HG03571 (cell line): ENCODE data around the gene CXXC5.
"Not testable (repeated sequence)": the region's sequence is repeated elsewhere in the genome, so short reads cannot be mapped to it uniquely, and the experiment has no call there.

ENCODE experiments used
- ATAC-seq: cut with Tn5 transposase; IDR thresholded peaks from one replicate; pipeline ENCODE4 v1.9.1; 2021; ENCODE audit not compliant: unreplicated experiment

Gene CXXC5

DNA sequence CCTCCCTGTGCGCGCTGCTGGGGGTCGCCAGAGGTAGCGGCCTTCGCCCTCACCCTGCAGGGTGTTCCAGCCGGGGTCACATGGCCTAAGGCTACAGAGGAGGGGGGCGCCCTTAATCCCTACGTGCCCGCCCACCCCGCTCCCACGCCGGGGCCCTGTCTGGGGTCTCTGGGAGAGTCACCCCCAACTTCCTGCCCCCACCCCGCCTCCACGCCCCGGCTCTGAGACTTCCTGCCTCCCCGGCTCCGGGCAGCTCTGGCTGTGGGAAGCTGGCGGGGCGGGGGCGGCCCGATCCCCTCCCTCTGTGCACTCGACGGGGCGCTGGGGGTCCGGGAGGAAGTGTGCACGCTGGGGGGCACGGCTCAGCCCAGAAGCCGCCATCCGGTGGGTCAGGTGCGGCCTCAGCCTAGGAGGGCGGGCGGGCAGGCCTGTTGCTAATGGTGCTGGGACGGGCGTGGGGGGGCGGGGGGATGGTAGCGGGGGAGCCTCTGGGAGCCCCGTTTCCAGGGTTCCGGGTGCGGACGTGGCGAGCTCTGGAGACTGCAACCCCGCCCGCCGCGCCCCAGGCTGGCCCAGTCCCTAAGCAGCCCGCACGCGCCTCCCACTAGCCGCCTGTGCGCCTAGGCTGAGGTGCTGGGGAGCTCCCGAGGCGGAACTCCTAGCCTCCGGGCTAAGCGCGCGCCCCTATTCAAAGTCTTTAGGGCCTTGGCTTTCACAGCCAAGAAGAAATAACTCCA is 61.6 kb downstream of the CXXC5 start:
- ATAC-seq: no peak

- no peak for ATAC-seq
These were observed 62.3 kb downstream of the CXXC5 start for GRCh38 chr5:139710319-139711066.

DNA sequence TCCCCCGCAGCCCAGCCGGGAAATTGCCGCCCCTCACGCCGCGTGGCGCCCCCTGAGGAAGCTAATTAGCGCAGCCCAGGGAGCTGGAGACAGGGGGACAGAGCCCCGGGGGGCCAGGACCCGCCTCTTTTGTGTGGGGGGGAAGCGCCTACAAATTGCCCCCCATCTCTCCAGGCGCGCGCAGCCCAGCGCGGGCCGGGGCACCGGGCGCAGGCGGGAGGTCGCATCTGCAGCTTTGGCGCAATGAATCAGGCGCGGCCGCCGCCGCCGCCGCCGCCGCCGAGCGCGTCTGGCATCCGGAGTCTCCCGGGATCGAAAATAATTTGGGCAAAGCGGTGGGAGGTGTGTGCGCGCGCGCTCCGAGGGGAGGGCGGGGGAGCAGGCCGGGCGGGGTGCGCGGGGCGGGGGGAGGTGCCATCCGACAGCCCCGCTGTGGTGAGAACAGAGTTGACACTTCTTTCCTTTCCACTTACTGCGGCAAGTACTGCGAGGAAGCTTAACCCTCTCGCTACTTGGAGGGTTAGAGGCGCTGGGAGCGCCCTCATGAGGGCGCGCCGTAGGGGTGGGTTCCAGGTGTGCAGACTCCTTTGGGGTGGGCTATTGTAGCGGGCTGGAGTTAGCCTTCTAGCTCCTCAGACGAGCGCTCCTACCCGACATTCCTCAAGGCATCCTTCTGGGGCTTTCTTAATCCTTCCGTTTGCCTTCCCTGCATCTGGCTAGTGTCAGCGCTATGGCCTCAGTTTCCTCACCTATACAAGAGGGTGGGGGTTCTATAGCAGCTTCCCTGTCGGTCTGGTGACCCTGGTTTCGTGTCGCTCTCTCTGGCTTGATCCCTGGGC is 63.1 kb downstream of the CXXC5 start:
- ATAC-seq: no peak

DNA sequence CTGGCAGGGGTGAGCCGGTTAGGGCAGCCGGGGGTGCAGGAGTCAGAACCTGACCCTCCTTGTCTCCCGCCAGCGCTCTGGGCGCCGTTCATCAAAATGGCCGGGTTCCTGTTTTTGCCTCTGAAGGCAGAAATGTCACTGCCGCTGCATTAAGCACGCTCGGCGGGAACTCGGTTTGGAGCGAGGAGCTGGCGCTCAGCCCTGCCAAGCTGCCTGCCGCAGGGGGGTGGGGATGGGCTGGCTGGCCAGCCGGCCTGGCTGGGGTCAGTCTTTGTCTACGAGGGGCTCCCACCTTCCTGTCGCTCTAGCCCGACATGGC is 63.7 kb downstream of the CXXC5 start:
- no peak for ATAC-seq

GRCh38 chr5:139712412-139712811 is 64.3 kb downstream of the CXXC5 start:
- ATAC-seq: no peak

GRCh38 chr5:139713898-139714297 is 65.7 kb downstream of the CXXC5 start:
- ATAC-seq: not testable (repeated sequence)

- ATAC-seq: no peak
These were observed 69.1 kb downstream of the CXXC5 start for GRCh38 chr5:139717221-139717620.

- not testable (repeated sequence) for ATAC-seq
These were observed 70.3 kb downstream of the CXXC5 start for GRCh38 chr5:139718403-139718802.

DNA sequence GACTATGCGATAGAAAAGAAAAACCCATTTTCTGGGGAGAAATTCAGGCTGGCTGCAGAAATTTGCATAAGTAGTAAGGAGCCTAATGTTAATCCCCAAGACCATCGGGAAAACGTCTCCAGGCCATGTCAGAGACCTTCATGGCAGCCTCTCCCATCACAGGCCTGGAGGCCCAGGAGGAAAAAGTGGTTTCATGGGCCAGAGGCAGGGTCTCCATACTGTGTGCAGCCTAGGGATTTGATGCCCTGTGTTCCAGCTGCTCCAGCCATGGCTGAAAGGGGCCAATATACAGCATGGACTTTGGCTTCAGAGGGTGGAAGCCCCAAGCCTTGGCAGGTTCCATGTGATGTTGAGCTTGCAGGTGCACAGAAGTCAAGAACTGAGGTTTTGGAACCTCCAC is 71.8 kb downstream of the CXXC5 start:
- not testable (repeated sequence) for ATAC-seq

DNA sequence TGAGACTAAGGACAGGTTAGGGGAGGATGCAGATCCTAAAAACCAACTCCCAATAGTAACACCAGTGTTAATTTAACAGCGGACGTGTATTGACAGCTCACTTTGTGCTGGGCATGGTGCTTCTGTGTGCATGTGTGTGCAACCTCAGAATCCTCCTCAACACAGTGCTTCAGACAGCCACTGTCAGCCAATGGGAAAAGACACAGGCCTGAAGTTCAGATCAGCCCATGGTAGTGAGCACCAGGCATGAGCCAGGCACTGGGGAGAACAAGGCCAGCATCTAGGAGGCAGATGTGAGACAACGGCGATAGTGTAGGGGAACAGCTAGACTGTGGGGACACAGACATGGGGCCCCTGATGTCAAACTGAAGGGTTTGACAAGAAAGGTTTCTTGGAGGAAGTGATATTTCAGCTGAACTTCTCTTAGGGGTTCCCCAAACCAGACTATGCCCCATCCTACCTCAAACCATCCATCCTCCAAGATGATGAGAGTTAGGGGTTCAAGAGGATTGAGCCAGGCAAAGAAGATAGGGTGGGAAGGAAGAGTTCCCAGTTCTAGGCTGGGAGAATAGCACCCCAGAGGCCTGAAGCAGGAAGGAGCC is 75.9 kb downstream of the CXXC5 start:
- no peak for ATAC-seq

DNA sequence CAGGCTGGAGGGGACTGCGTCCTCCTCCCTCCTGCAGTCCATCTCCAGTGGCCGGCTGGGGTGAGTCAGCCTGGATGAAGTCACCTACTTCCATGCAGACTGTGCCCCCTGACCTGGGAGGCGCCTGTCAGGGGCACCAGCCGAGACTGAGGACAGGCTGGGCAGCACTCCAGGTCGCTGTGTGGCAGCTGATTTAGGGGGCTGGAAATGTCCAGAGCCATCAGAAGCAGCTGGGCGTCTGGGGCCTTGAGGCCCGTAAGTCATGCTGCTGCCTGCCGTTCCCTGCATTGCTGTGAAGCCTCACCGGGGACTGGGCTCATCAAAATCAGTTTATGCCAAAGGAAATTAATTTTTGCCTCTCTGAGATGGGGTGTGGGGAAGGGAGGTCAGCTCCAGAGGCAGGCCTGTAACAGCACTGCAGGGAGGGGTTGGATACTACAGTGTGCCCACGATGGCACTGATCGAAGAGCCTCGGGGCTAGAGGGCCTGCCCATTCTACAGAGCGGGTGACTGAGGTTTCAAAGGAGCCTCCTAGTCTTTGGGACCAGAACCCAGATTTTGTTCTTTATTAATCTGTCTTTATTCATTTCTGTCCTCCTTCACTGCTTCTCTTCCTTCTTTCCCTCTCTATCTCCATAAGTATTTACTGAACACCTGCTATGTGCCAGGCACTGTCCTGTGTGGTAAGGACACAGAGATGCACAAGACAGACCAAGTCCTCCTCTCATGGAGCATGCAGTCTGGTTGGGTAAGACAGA is 77.1 kb downstream of the CXXC5 start:
- ATAC-seq: no peak

- no peak for ATAC-seq
These were observed 78.1 kb downstream of the CXXC5 start for GRCh38 chr5:139726248-139726647.

DNA sequence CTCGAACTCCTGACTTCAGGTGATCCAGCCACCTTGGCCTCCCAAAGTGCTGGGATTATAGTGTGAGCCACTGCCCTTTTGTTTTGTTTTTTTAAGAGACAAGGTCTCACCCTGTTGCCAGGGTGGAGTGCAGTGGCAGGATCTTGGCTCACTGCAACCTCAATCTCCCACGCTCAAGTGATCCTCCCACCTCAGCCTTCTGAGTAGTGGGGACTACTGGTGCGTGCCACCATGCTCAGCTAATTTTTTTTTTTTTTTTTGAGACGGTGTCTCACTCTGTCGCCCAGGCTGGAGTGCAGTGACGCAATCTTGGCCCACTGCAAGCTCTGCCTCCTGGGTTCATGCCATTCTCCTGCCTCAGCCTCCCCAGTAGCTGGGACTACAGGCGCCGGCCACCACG is 79.5 kb downstream of the CXXC5 start:
- ATAC-seq: not testable (repeated sequence)

GRCh38 chr5:139731281-139731680 is 83.1 kb downstream of the CXXC5 start:
- ATAC-seq: no peak

GRCh38 chr5:139732019-139732418 is 83.9 kb downstream of the CXXC5 start:
- no peak for ATAC-seq

- ATAC-seq: no peak
These were observed 85.0 kb downstream of the CXXC5 start for GRCh38 chr5:139733010-139733688.
